Caco-2 (cell line): ENCODE results near the gene TNS1. TPM values are rescaled to one million over a fixed set of nuclear protein-coding genes. Genes with fewer than 3 reads are reported as not detected.

Source experiments
- BruUV-seq: library from RNA; stranded (reverse); fragments of 400-500 nt; replicated peaks from 2 replicates; lab custom pipeline; 2021; lab: Mats Ljungman, UMichigan
- CTCF ChIA-PET: fragments of 300-600 bp; sonication (Branson Sonifier 250); formaldehyde crosslinking; loops from one replicate; lab custom pipeline; 2022; ENCODE audit warnings: antibody characterized with exemption; lab: Charles Lee
- POLR2A ChIA-PET: fragments of 300-600 bp; sonication (Branson Sonifier 250); formaldehyde crosslinking; loops from one replicate; lab custom pipeline; 2022; ENCODE audit warnings: antibody characterized with exemption; lab: Charles Lee
- DNase-seq, 2 experiments: peaks; one replicate each; pipeline versions ENCODE4 v3.0.0 to v3.0.0-alpha.2; 2020 to 2022
- H3K27me3 ChIP-seq: replicated peaks from 2 replicates; pipeline ENCODE4 v1.6.0; 2011; ENCODE audit warnings: low read length; ENCODE audit not compliant: control insufficient read depth, insufficient read depth
- H3K36me3 ChIP-seq: 2 replicates; pipeline ENCODE4 v1.5.1; 2011; ENCODE audit warnings: low read length; ENCODE audit not compliant: control insufficient read depth, insufficient read depth
- H3K4me1 ChIP-seq: fragments of 250-450 bp; sonication (Bioruptor Pico); 2 replicates; pipeline ENCODE4 v1.5.1; 2020; ENCODE audit warnings: mild to moderate bottlenecking
- H3K4me3 ChIP-seq: 2 replicates; pipeline ENCODE4 v1.5.1; 2011; ENCODE audit warnings: low read depth, mild to moderate bottlenecking, control low read depth, low read length
- H3K9me3 ChIP-seq: fragments of 250-450 bp; sonication (Bioruptor Pico); 2 replicates; pipeline ENCODE4 v1.5.1; 2020; ENCODE audit warnings: mild to moderate bottlenecking, moderate library complexity
- H3K27ac Mint-ChIP-seq: one replicate; pipeline ENCODE4 v1.8.0; 2022; ENCODE audit warnings: mixed read lengths; ENCODE audit not compliant: unreplicated experiment
- H3K27me3 Mint-ChIP-seq: one replicate; pipeline ENCODE4 v1.8.0; 2022; ENCODE audit warnings: mixed read lengths; ENCODE audit not compliant: insufficient read depth, unreplicated experiment
- H3K36me3 Mint-ChIP-seq: one replicate; pipeline ENCODE4 v1.8.0; 2022; ENCODE audit warnings: mild to moderate bottlenecking, mixed read lengths; ENCODE audit not compliant: insufficient read depth, unreplicated experiment
- H3K4me1 Mint-ChIP-seq: one replicate; pipeline ENCODE4 v1.8.0; 2022; ENCODE audit warnings: low read depth, mixed read lengths; ENCODE audit not compliant: unreplicated experiment
- H3K4me3 Mint-ChIP-seq: one replicate; pipeline ENCODE4 v1.8.0; 2022; ENCODE audit warnings: mild to moderate bottlenecking, moderate library complexity, mixed read lengths; ENCODE audit not compliant: unreplicated experiment
- H3K9me3 Mint-ChIP-seq: one replicate; pipeline ENCODE4 v1.8.0; 2022; ENCODE audit warnings: mixed read lengths; ENCODE audit not compliant: unreplicated experiment
- intact Hi-C: fragments of 100-400 bp; cut with micrococcal nuclease; formaldehyde crosslinking; loops from one replicate; pipeline ENCODE4 v1.10.0; 2022; ENCODE audit not compliant: unreplicated experiment
- total RNA-seq: library from RNA; stranded (reverse); gene quantifications from 2 replicates; pipeline ENCODE4 v1.2.3, GENCODE V29; 2022
- TF ChIP-seq, protein P1 (sequence below), 2 experiments: fragments of 200-600 bp in 1 of 2; IDR thresholded peaks; 1 replicate in 1 of 2; 2 replicates in 1 of 2; pipeline versions ENCODE4 v1.5.1 to v1.8.0; 2011 to 2022; ENCODE audit warnings: antibody characterized with exemption in 1 of 2, control low read depth in 1 of 2, inconsistent platforms in 1 of 2, low read depth in 1 of 2, low read length in 1 of 2, mild to moderate bottlenecking in 1 of 2, moderate library complexity in 1 of 2; ENCODE audit not compliant: insufficient read depth in 1 of 2, severe bottlenecking in 1 of 2, unreplicated experiment in 1 of 2

Gene TNS1
- total RNA-seq, 1 experiment from 2014 or later: 16.1 TPM

DNA sequence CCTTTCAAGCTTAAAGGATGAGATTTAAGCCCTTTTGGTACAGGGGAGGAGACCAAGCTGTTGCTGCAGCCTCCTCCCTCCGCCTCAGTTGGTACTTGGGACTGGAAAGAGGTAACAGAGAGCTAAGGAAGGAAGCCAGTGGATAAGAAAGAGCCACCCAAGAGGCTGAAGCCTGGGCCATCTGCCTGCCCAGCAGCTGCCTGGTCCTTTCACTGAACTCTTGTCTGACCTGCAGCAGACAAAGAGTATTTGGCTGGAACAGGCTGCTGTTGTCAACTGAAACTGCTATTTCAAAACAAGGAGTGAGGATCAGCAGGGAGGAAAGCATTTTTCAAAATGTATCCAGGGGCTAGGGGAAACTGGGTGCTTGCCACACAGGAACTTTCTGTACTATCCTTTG lies 30.3 kb downstream of the TNS1 start:
- Mint-ChIP-seq H3K36me3 (no peaks in the 10 kb centered on the region), H3K9me3 (no peaks in the 10 kb centered on the region), H3K27me3 (peaks cover 7% of the 10 kb centered on the region), H3K27ac (no peak overlapping the region), H3K4me1 (no peaks in the 10 kb centered on the region), H3K4me3 (no peak overlapping the region)
- H3K9me3 ChIP-seq: no peaks in the 10 kb centered on the region
- H3K36me3 ChIP-seq: no peaks in the 10 kb centered on the region
- BruUV-seq: no TSS peak
- intact Hi-C loops: no loop called here
- H3K27me3 ChIP-seq: no peaks in the 10 kb centered on the region
- POLR2A ChIA-PET: no interaction called here
- no peak overlapping the region for H3K4me3 ChIP-seq
- DNase-seq: peak in 1 of 2 experiments; percentile 9
- TF ChIP-seq, protein P1, sequence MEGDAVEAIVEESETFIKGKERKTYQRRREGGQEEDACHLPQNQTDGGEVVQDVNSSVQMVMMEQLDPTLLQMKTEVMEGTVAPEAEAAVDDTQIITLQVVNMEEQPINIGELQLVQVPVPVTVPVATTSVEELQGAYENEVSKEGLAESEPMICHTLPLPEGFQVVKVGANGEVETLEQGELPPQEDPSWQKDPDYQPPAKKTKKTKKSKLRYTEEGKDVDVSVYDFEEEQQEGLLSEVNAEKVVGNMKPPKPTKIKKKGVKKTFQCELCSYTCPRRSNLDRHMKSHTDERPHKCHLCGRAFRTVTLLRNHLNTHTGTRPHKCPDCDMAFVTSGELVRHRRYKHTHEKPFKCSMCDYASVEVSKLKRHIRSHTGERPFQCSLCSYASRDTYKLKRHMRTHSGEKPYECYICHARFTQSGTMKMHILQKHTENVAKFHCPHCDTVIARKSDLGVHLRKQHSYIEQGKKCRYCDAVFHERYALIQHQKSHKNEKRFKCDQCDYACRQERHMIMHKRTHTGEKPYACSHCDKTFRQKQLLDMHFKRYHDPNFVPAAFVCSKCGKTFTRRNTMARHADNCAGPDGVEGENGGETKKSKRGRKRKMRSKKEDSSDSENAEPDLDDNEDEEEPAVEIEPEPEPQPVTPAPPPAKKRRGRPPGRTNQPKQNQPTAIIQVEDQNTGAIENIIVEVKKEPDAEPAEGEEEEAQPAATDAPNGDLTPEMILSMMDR (IDR thresholded peaks at IDR 0.05; ENCODE audit: insufficient read depth in 1 of 2, low read depth in 1 of 2, low read length in 1 of 2, severe bottlenecking in 1 of 2, unreplicated experiment in 1 of 2): no peak
- no peaks in the 10 kb centered on the region for H3K4me1 ChIP-seq
- CTCF ChIA-PET: interaction anchor here (1.0 kb wide), 1 partner anchor 183 kb away, joined by 3 read pairs; no protein-coding TSS in a partner anchor

DNA sequence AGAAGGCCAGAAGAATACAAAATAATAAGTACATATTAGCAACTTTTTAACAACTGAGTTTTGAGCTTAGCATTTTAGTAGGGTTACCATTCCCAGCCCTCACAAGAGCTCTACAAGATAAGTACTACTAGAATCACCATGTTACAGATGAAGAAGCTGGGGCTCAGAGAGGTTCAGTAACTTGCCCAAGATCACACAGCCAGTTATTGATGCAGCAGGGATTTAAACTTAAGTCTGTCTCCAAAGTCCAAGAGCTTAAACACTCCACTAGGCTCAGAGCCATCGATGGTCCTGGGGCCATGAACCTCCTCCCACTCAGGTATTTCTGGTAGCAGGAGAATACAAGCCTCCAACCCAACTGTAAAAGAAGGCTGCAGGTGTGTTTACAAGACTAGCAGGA lies 30.8 kb downstream of the TNS1 start:
- ChIA-PET POLR2A (no interaction called here), CTCF (interaction anchor here (1.0 kb wide), 1 partner anchor 183 kb away, joined by 3 read pairs; no protein-coding TSS in a partner anchor)
- H3K4me3 ChIP-seq: no peak overlapping the region
- H3K4me3 Mint-ChIP-seq: no peak overlapping the region
- TF ChIP-seq, protein P1 (IDR thresholded peaks at IDR 0.05; ENCODE audit: insufficient read depth in 1 of 2, low read depth in 1 of 2, low read length in 1 of 2, severe bottlenecking in 1 of 2, unreplicated experiment in 1 of 2): no peak
- no peaks in the 10 kb centered on the region for H3K36me3 Mint-ChIP-seq
- no peak overlapping the region for H3K27ac Mint-ChIP-seq
- no TSS peak for BruUV-seq
- no peaks in the 10 kb centered on the region for H3K9me3 Mint-ChIP-seq
- H3K36me3 ChIP-seq: no peaks in the 10 kb centered on the region
- H3K9me3 ChIP-seq: no peaks in the 10 kb centered on the region
- intact Hi-C loops: no loop called here
- DNase-seq: peak in 1 of 2 experiments; percentile 12
- no peaks in the 10 kb centered on the region for H3K4me1 ChIP-seq
- H3K27me3 Mint-ChIP-seq: peaks cover 7% of the 10 kb centered on the region
- no peaks in the 10 kb centered on the region for H3K4me1 Mint-ChIP-seq
- no peaks in the 10 kb centered on the region for H3K27me3 ChIP-seq

DNA sequence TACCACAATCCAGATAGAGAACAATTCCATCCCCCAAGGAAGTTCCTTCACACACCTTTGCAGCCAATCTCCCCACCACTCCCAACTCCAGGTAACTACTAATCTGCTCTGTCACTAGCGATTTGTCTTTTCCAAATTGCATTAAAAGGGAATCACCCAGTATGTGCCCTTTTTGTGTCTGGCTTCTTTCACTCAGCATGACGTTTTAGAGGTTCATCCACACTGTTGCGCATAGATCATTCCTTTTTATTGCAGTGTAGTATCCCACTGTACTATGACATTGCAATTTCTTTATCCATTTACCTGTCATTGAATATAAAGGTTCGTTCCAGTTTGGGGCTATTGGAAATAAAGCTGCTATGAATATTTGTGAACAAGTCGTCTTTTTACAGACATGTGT lies 31.6 kb downstream of the TNS1 start:
- H3K4me1 ChIP-seq: no peaks in the 10 kb centered on the region
- peaks cover under 1% of the 10 kb centered on the region for H3K4me1 Mint-ChIP-seq
- H3K4me3 Mint-ChIP-seq: no peak overlapping the region

More for the DNA sequence above, 31.6 kb downstream of the TNS1 start:
- ChIA-PET CTCF (no interaction called here), POLR2A (no interaction called here)
- no peak for DNase-seq
- Histone ChIP-seq H3K4me3 (no peak overlapping the region), H3K27me3 (no peaks in the 10 kb centered on the region), H3K9me3 (no peaks in the 10 kb centered on the region), H3K36me3 (no peaks in the 10 kb centered on the region)
- BruUV-seq: no TSS peak
- intact Hi-C loops: no loop called here
- Mint-ChIP-seq H3K27me3 (peaks cover 7% of the 10 kb centered on the region), H3K27ac (no peak overlapping the region), H3K36me3 (no peaks in the 10 kb centered on the region), H3K9me3 (no peaks in the 10 kb centered on the region)
- TF ChIP-seq, protein P1 (IDR thresholded peaks at IDR 0.05; ENCODE audit: insufficient read depth in 1 of 2, low read depth in 1 of 2, low read length in 1 of 2, severe bottlenecking in 1 of 2, unreplicated experiment in 1 of 2): no peak
